ENCODE results near the gene ALOX12. TPM values are rescaled to one million over a fixed set of nuclear protein-coding genes. Genes with fewer than 3 reads are reported as not detected.

Gene ALOX12
- total and polyA plus RNA-seq, 4 donors = 0.03 to 3.1 (median 0.24) TPM; not detected in 1

- peak overlapping the region in 1 of 2 donors; percentile 12 for H3K27ac ChIP-seq (ENCODE audit: low read depth in 1 of 2, low read length in 2 of 2)
- DNase-seq (ENCODE audit: low spot score) = no peak
- H3K4me3 ChIP-seq (ENCODE audit: low read depth in 1 of 3, low read length in 3 of 3) = no peak overlapping the region
- TF ChIP-seq NR2F2 (IDR thresholded peaks at IDR 0.05) = no peak
- TF ChIP-seq SP1 (IDR thresholded peaks at IDR 0.05) = no peak
- no peak for TF ChIP-seq FOXA1 (IDR thresholded peaks at IDR 0.05)
- TF ChIP-seq RAD21 (IDR thresholded peaks at IDR 0.05) = no peak
- TF ChIP-seq MAX (IDR thresholded peaks at IDR 0.05) = no peak
- no peak for TF ChIP-seq JUND (IDR thresholded peaks at IDR 0.05)
- no peak for TF ChIP-seq HNF4A (conservative IDR thresholded peaks at IDR 0.05)
- no peak for TF ChIP-seq FOXA2 (IDR thresholded peaks at IDR 0.05)
- no peak for TF ChIP-seq YY1 (IDR thresholded peaks at IDR 0.05)
- no peak for TF ChIP-seq ATF3 (IDR thresholded peaks at IDR 0.05)
- no peaks in the 10 kb centered on the region for H3K27me3 ChIP-seq (ENCODE audit: control insufficient read depth in 4 of 4, insufficient read depth in 4 of 4, low read length in 3 of 4)
- H3K4me1 ChIP-seq (ENCODE audit: control insufficient read depth in 4 of 4, insufficient read depth in 4 of 4, low read length in 3 of 4) = no peaks in the 10 kb centered on the region
- H3K9me3 ChIP-seq (ENCODE audit: control insufficient read depth in 4 of 4, low read length in 3 of 4) = no peaks in the 10 kb centered on the region
- 84% methylated on average over 7 of the region's 7 CpGs for WGBS
- H3K36me3 ChIP-seq (ENCODE audit: control insufficient read depth in 4 of 4, insufficient read depth in 3 of 4, low read depth in 1 of 4, low read length in 3 of 4) = no peaks in the 10 kb centered on the region
- H3K9ac ChIP-seq (ENCODE audit: low read depth in 1 of 2, low read length in 2 of 2) = no peak overlapping the region
These were observed 63.1 kb downstream of the ALOX12 start for GRCh38 chr17:7058831-7059447.

Small RNA genes within 50 kb of the gene (small RNA-seq; reads per million reads assigned to genes)
- not detected for gene AC120057.1

Other genes with a start within 250 kb of the ALOX12 start
- 10 to 100 TPM in 1 of 2 donors, 1 to 10 TPM in 1; 6.7 to 33.9 TPM for gene XAF1, start 240.0 kb upstream of the ALOX12 start, total RNA-seq
- 10 to 100 TPM; 18.3 to 20.2 TPM for gene XAF1, start 240.0 kb upstream of the ALOX12 start, polyA plus RNA-seq
- gene FBXO39, start 219.8 kb upstream of the ALOX12 start, total RNA-seq = under 1 TPM; 0.05 to 0.67 TPM
- under 1 TPM; 0.12 to 0.28 TPM for gene FBXO39, start 219.8 kb upstream of the ALOX12 start, polyA plus RNA-seq
- gene TEKT1, start 164.3 kb upstream of the ALOX12 start, total RNA-seq = not detected
- gene TEKT1, start 164.3 kb upstream of the ALOX12 start, polyA plus RNA-seq = under 1 TPM in 1 of 2 donors, not detected in 1; 0.15 TPM
- gene RNASEK, start 16.6 kb downstream of the ALOX12 start, total RNA-seq = 10 to 100 TPM; 13.5 to 65.5 TPM
- gene RNASEK, start 16.6 kb downstream of the ALOX12 start, polyA plus RNA-seq = 100 to 1,000 TPM; 196 to 384 TPM
- 1 to 10 TPM; 1.1 to 5.7 TPM for gene BCL6B, start 27.0 kb downstream of the ALOX12 start, total RNA-seq
- gene BCL6B, start 27.0 kb downstream of the ALOX12 start, polyA plus RNA-seq = 1 to 10 TPM; 1.7 to 1.8 TPM
- gene SLC16A13, start 40.0 kb downstream of the ALOX12 start, total RNA-seq = 10 to 100 TPM in 1 of 2 donors, 1 to 10 TPM in 1; 2.3 to 26.6 TPM
- gene SLC16A13, start 40.0 kb downstream of the ALOX12 start, polyA plus RNA-seq = 10 to 100 TPM; 33.3 to 43.2 TPM
- gene SLC16A11, start 48.0 kb downstream of the ALOX12 start, total RNA-seq = 1 to 10 TPM; 1.7 to 3.3 TPM
- gene SLC16A11, start 48.0 kb downstream of the ALOX12 start, polyA plus RNA-seq = 1 to 10 TPM; 3.0 to 8.2 TPM
- gene CLEC10A, start 84.2 kb downstream of the ALOX12 start, total RNA-seq = 1 to 10 TPM; 3.1 to 3.8 TPM
- gene CLEC10A, start 84.2 kb downstream of the ALOX12 start, polyA plus RNA-seq = 1 to 10 TPM; 1.4 to 4.0 TPM
- gene ASGR2, start 118.8 kb downstream of the ALOX12 start, total RNA-seq = 100 to 1,000 TPM; 188 to 336 TPM
- 100 to 1,000 TPM; 650 to 657 TPM for gene ASGR2, start 118.8 kb downstream of the ALOX12 start, polyA plus RNA-seq
- gene ASGR1, start 183.3 kb downstream of the ALOX12 start, total RNA-seq = 100 to 1,000 TPM; 127 to 401 TPM
- gene ASGR1, start 183.3 kb downstream of the ALOX12 start, polyA plus RNA-seq = 100 to 1,000 TPM; 541 to 728 TPM
- gene DLG4, start 223.8 kb downstream of the ALOX12 start, total RNA-seq = 1 to 10 TPM; 2.1 to 5.7 TPM
- gene DLG4, start 223.8 kb downstream of the ALOX12 start, polyA plus RNA-seq = 1 to 10 TPM in 1 of 2 donors, under 1 TPM in 1; 0.40 to 1.6 TPM
- 1,000 to 10,000 TPM in 1 of 2 donors, 100 to 1,000 TPM in 1; 185 to 1,110 TPM for gene ACADVL, start 223.9 kb downstream of the ALOX12 start, total RNA-seq
- 1,000 to 10,000 TPM; 1,107 to 1,301 TPM for gene ACADVL, start 223.9 kb downstream of the ALOX12 start, polyA plus RNA-seq
- gene DVL2, start 238.5 kb downstream of the ALOX12 start, total RNA-seq = 10 to 100 TPM; 16.7 to 24.5 TPM
- gene DVL2, start 238.5 kb downstream of the ALOX12 start, polyA plus RNA-seq = 1 to 10 TPM; 3.4 to 5.9 TPM
- gene PHF23, start 243.4 kb downstream of the ALOX12 start, total RNA-seq = 10 to 100 TPM; 14.6 to 15.8 TPM
- 10 to 100 TPM; 14.0 to 18.3 TPM for gene PHF23, start 243.4 kb downstream of the ALOX12 start, polyA plus RNA-seq
- gene GABARAP, start 246.4 kb downstream of the ALOX12 start, total RNA-seq = 10 to 100 TPM; 74.4 to 88.4 TPM
- 100 to 1,000 TPM; 322 to 489 TPM for gene GABARAP, start 246.4 kb downstream of the ALOX12 start, polyA plus RNA-seq

Measured in liver (tissue), 10 donors.